Measurements from ENCODE around the gene FBLN7. TPM values are rescaled to one million over a fixed set of nuclear protein-coding genes. Genes with fewer than 3 reads are reported as not detected.

The FBLN7 gene
- 7.5 and 17.7 TPM in 2 replicates for total RNA-seq

GRCh38 chr2:112138159-112139032 is at the start of gene FBLN7:
TSS of gene FBLN7 (plus strand) at chr2:112138385. CDS start at chr2:112138656, 271 bp downstream.

Other genes starting within 250 kb of the FBLN7 start
- gene MERTK, start 239.8 kb upstream of the FBLN7 start, total RNA-seq, result 0.69 and 0.91 TPM in 2 replicates
- gene TMEM87B, start 83.1 kb upstream of the FBLN7 start, total RNA-seq, result 29.4 and 49.3 TPM in 2 replicates
- 5.9 and 7.4 TPM in 2 replicates for gene ZC3H8, start 116.7 kb downstream of the FBLN7 start, total RNA-seq
- gene ZC3H6, start 137.2 kb downstream of the FBLN7 start, total RNA-seq, result 5.9 and 6.3 TPM in 2 replicates